Upper lobe of right lung (tissue), 1 donor: ENCODE measurements around the gene TSEN34. TPM values are rescaled to one million over a fixed set of nuclear protein-coding genes. Genes with fewer than 3 reads are reported as not detected.
A peak's percentile ranks its signal among the peaks of the same experiment; 100 is the strongest.
"Not testable (repeated sequence)": the region's sequence is repeated elsewhere in the genome, so short reads cannot be mapped to it uniquely, and the experiment has no call there.

Experiments used
- ATAC-seq: fragments of 200-7000 bp; cut with Tn5 transposase; one replicate; pipeline ENCODE4 v1.9.1; 2020; ENCODE audit warnings: mild to moderate bottlenecking, moderate library complexity
- DNase-seq: peaks from one replicate; pipeline ENCODE4 v3.0.0-alpha.2; 2020
- H3K27ac ChIP-seq: fragments of 200-600 bp; one replicate; pipeline ENCODE4 v1.8.0; 2022
- H3K27me3 ChIP-seq: fragments of 200-600 bp; one replicate; pipeline ENCODE4 v1.8.0; 2022; ENCODE audit warnings: mild to moderate bottlenecking
- H3K36me3 ChIP-seq: fragments of 200-600 bp; one replicate; pipeline ENCODE4 v1.8.0; 2022
- H3K4me1 ChIP-seq: fragments of 200-600 bp; one replicate; pipeline ENCODE4 v1.8.0; 2022
- H3K4me3 ChIP-seq: fragments of 200-600 bp; one replicate; pipeline ENCODE4 v1.8.0; 2022; ENCODE audit warnings: mild to moderate bottlenecking
- H3K9me3 ChIP-seq: fragments of 200-600 bp; one replicate; pipeline ENCODE4 v1.8.0; 2022
- intact Hi-C: fragments of 100-400 bp; cut with DNase I; formaldehyde crosslinking; loops from one replicate; pipeline ENCODE4 v1.11.0; 2022
- total RNA-seq: library from RNA; stranded (reverse); fragmentation: NEBNext Ultra II Directional; extraction: Animal tissue kit (Norgen Biotek cat#: 25700); gene quantifications from one replicate; pipeline ENCODE4 v1.2.1, GENCODE V29; 2021
- TF ChIP-seq, protein P1 (sequence below): fragments of 200-600 bp; IDR thresholded peaks from one replicate; pipeline ENCODE4 v1.8.0; 2022; ENCODE audit warnings: antibody characterized with exemption
- donor health status: DM: no; HTN: yes; CAD: no; lungs with severe emphysema.

The TSEN34 gene
- total RNA-seq, 1 donor from 2014 or later: 34.7 TPM

DNA sequence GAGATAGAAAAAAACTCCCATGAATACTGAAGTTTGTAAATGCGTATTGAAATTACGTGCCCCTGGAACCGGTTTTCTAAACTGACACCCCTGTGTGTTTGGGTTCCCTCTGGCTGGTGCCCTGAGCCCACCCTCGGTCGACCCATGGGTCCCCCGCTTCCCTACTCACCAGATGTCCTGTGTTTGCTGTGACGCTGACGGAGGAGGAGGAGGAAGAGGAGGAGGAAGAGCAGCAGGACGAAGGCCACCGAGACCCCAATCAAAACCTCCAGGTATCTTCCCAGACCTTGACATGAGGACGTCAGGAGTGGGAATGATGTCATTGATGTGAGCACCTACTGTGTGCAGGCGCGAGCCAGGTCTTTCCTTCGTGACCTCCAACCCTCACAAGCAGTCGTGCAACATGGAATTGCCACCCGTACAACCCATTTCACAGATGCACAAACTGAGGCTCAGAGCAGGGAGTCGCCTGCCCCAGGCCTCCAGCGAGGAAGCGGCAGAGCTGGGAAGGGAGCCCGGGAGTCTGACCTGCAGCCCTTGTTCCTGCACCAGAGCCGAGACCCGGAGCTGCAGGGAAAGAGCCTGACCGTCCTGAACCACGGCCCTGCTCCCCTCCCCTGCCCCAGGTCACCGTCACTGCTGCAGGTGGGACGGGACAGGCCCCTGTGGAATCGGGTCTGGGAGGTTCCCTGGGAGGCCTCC lies 28.0 kb downstream of the TSEN34 start:
- Histone ChIP-seq H3K4me3 (no peak overlapping the region), H3K27ac (no peak overlapping the region), H3K9me3 (no peaks in the 10 kb centered on the region), H3K36me3 (peaks cover 6% of the 10 kb centered on the region), H3K27me3 (peaks cover 9% of the 10 kb centered on the region), H3K4me1 (no peaks in the 10 kb centered on the region)
- intact Hi-C loops: no loop called here
- ATAC-seq (no peak), DNase-seq (no peak)
- TF ChIP-seq, protein P1, sequence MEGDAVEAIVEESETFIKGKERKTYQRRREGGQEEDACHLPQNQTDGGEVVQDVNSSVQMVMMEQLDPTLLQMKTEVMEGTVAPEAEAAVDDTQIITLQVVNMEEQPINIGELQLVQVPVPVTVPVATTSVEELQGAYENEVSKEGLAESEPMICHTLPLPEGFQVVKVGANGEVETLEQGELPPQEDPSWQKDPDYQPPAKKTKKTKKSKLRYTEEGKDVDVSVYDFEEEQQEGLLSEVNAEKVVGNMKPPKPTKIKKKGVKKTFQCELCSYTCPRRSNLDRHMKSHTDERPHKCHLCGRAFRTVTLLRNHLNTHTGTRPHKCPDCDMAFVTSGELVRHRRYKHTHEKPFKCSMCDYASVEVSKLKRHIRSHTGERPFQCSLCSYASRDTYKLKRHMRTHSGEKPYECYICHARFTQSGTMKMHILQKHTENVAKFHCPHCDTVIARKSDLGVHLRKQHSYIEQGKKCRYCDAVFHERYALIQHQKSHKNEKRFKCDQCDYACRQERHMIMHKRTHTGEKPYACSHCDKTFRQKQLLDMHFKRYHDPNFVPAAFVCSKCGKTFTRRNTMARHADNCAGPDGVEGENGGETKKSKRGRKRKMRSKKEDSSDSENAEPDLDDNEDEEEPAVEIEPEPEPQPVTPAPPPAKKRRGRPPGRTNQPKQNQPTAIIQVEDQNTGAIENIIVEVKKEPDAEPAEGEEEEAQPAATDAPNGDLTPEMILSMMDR: no peak

DNA sequence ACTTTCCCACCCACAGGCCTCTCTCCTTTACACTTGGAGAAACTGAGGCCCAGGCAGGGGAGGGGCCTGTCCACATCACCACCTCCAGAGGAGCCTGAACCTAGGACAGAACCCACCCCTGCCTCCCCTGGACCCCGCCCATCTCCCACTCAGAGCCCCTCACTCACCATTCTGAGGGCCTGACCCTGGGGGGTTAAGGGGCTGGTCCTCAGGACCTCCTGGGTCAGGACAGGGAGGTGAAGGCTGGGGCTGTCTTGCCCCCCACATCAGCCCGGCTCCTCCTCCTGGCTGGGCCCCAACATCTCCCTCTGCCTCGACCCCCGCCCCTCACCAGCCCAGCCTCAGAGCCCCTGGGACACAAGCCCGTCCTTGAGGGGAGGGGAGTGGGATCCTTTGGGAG lies 28.6 kb downstream of the TSEN34 start:
- not testable (repeated sequence) for DNase-seq

DNA sequence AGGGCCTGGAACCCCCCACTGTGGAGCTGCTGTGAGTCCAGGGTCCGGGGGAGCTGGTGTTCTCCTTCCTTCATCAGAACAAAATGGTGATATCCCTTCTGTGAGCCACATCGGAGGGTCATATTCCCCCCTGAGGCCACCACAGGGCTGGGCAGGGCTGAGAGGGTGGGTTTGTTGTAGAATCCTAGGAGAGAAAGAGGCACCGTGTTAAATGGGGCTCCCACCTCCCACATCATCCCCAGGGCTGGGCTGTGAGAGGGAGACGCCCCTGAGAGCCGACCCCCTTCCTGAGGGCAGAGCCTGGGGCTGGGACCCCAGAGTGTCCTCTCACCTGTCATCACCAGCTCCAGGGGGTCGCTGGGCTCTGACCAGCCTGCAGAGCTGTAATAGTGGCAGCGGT lies 30.8 kb downstream of the TSEN34 start:
- DNase-seq, H3K4me3 ChIP-seq, H3K4me1 ChIP-seq, ATAC-seq, H3K36me3 ChIP-seq, intact Hi-C loops, H3K27me3 ChIP-seq, H3K27ac ChIP-seq, H3K9me3 ChIP-seq: not testable (repeated sequence)

More for the DNA sequence above, 28.6 kb downstream of the TSEN34 start:
- H3K27ac ChIP-seq, H3K4me1 ChIP-seq, H3K4me3 ChIP-seq, H3K36me3 ChIP-seq, ATAC-seq, H3K9me3 ChIP-seq, intact Hi-C loops, H3K27me3 ChIP-seq: not testable (repeated sequence)

DNA sequence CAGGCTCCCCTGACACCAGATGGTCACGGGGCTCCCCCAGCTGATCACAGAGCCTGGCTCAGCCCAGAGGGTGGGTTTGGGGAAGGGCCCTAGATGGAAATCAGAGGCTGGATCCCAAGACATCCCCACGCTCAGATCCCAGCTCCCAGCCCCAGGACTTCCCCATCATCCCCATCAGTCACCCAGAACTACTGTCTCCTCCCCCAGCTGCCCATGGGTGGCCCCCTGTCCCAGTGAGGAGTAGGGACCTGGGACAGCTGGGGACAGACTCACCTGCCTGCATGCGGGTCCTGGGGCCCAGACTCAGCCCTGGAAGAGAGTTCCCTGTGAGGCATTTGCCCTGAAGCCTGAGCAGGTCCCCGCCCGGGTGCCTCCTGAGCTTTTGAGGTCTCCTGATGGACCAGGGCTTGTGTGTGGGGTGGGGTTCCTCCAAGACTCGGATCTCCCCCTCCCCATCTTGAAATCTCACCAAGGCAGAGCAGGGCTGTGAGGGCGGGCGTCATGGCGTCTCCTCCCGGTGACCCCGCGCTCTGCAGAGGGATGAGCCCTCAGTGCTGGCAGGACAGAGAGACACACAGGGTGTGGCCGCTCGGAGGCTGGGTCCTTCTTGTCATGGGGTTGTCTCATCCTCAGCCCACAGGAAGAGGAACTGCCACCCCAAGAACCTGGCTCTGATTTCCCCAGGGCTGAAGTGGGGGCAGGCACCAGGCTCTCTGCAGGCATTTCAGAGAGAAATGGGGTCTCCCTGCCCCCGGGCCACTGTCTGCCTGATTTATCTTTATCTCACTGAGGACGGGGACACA lies 31.6 kb downstream of the TSEN34 start, which contains the start of gene LILRB3:
TSS of gene LILRB3 (minus strand) at position 534 of the 803 bp plus-strand sequence. CDS start at position 503, 31 bp downstream.
- ATAC-seq: peak; percentile 90
- H3K27me3 ChIP-seq, intact Hi-C loops, H3K9me3 ChIP-seq, H3K4me1 ChIP-seq, H3K36me3 ChIP-seq: not testable (repeated sequence)
- Histone ChIP-seq H3K27ac (peak within 1 kb of the TSS; percentile 68), H3K4me3 (peak within 1 kb of the TSS; percentile 41)
- DNase-seq: peak; percentile 80

DNA sequence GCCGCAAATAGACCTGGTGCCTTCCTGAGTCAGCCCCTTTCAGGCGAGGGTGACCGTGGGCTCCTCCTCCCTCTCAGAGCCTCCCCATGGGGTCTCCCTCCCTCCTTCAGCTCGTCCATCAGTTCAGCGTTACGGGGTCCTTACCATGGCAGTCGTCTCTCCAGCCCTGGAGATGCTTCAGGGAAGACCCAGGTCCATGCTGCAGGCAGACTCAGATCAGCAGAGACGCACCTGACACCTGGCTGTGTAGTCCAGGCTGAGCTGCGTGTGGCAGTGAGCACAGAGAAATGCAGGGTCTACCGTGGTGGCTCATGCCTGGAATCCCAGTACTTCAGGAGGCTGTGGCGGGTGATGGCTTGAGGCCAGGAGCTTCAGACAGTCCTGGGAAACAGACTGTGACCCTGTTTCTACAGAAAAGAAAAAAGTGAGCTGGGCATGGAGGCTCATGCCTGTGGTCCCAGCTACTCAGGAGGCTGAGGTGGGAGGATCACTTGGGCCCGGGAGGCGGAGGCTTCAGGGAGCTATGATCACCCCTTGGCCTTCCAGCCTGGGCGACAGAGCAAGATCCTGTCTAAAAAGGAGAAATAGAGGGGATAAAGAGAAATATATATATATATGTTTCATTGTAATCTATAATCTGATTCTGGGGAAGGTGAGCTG lies 32.3 kb downstream of the TSEN34 start:
- H3K27ac ChIP-seq, H3K27me3 ChIP-seq, H3K9me3 ChIP-seq, DNase-seq, H3K4me1 ChIP-seq, intact Hi-C loops, H3K4me3 ChIP-seq, H3K36me3 ChIP-seq: not testable (repeated sequence)
- peak; percentile 9 for ATAC-seq

DNA sequence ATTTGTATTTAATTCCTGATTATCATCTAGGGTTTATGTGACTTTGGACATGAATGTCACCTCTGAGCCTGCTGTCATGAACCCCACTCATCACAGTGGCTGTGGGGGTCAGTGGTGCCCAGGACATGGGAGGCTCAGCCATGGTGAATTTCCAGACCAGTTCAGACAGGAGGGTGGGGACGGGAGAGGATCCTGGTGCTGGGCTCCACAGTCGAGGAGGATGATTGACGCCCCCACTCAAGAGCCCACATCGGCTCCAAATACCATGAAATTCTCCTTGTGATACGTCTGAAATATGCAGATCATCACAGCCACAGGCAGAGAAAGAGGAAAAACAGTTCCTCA lies 32.8 kb downstream of the TSEN34 start:
- H3K4me1 ChIP-seq, H3K4me3 ChIP-seq, DNase-seq, H3K27ac ChIP-seq, H3K9me3 ChIP-seq, intact Hi-C loops, H3K27me3 ChIP-seq, H3K36me3 ChIP-seq: not testable (repeated sequence)
- peak; percentile 10 for ATAC-seq

DNA sequence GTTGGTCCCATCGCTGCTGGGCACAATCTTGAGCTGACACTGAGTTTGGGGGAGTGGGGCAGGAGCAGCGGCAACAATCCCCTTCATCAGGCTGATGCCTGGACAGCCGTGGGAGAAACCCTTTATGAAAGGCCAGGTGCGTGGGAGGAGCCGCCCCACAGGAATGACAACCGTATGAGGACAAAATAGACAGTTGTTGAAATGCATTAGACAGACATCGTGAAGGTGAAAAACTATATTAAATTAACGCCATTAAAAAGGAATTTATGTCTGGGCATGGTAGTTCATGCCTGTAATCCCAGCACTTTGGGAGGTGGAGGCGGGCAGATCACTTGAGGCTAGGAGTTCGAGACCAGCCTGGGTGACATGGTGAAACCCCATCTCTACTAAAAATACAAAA lies 33.5 kb downstream of the TSEN34 start:
- H3K4me1 ChIP-seq, DNase-seq, H3K27ac ChIP-seq, intact Hi-C loops, ATAC-seq, H3K36me3 ChIP-seq, H3K27me3 ChIP-seq, H3K9me3 ChIP-seq, H3K4me3 ChIP-seq: not testable (repeated sequence)

DNA sequence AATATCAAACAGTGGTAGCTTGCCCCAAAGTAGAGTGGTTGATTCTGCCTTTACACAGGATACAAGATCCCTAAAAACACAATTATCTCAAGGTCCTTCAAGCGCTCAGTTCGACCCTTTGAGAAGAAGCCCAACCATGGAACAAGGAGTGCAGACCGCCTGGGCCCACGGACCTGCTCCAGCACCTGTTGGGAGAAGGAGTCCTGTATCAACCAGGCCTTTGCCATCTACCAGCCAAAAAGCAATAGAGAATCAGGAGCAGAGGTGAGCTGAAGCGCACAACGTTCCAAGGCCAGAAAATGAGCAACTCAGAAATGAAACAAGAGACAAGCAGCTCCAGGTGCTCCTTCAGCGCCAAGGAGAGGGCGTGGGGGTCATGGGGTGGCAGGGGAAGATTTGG lies 38.0 kb downstream of the TSEN34 start:
- TF ChIP-seq, protein P1: no peak
- Histone ChIP-seq H3K4me3 (no peak overlapping the region), H3K9me3 (no peaks in the 10 kb centered on the region), H3K27ac (no peak overlapping the region), H3K27me3 (no peaks in the 10 kb centered on the region), H3K4me1 (no peaks in the 10 kb centered on the region), H3K36me3 (no peaks in the 10 kb centered on the region)
- intact Hi-C loops: no loop called here
- ATAC-seq (no peak), DNase-seq (no peak)
